Mesendoderm (in vitro differentiated cells): ENCODE data around the gene TNFAIP2.

Source experiments
- DNase-seq: peaks from one replicate; pipeline ENCODE4 v3.0.0; 2013
- H2AK5ac ChIP-seq: 2 replicates; pipeline ENCODE4 v1.6.1; 2013; ENCODE audit warnings: low read length, inconsistent platforms
- H2BK120ac ChIP-seq: 2 replicates; pipeline ENCODE4 v1.6.1; 2013; ENCODE audit warnings: low read depth, mild to moderate bottlenecking, low read length, moderate library complexity, mixed read lengths
- H2BK15ac ChIP-seq: replicated peaks from 2 replicates; pipeline ENCODE4 v1.6.1; 2013; ENCODE audit warnings: low read depth, mild to moderate bottlenecking, moderate library complexity
- H2BK5ac ChIP-seq: 2 replicates; pipeline ENCODE4 v1.6.1; 2013; ENCODE audit warnings: low read length, inconsistent platforms
- H3K18ac ChIP-seq: 2 replicates; pipeline ENCODE4 v1.6.1; 2013; ENCODE audit warnings: mild to moderate bottlenecking, low read length, mixed read lengths
- H3K23ac ChIP-seq: one replicate; pipeline ENCODE4 v1.6.1; 2013; ENCODE audit warnings: low read length
- H3K27ac ChIP-seq: 2 replicates; pipeline ENCODE4 v1.5.1; 2013; ENCODE audit warnings: low read depth, mild to moderate bottlenecking, inconsistent platforms, low read length, moderate library complexity
- H3K27me3 ChIP-seq: 2 replicates; pipeline ENCODE4 v1.6.1; 2013; ENCODE audit warnings: low read length, control low read depth, mild to moderate bottlenecking, inconsistent platforms; ENCODE audit not compliant: insufficient read depth, poor library complexity
- H3K36me3 ChIP-seq: 2 replicates; pipeline ENCODE4 v1.6.1; 2013; ENCODE audit warnings: low read length, inconsistent platforms; ENCODE audit not compliant: control insufficient read depth, insufficient read depth
- H3K4ac ChIP-seq: one replicate; pipeline ENCODE4 v1.6.1; 2013; ENCODE audit warnings: low read depth, mild to moderate bottlenecking, low read length, moderate library complexity
- H3K4me1 ChIP-seq: 2 replicates; pipeline ENCODE4 v1.6.1; 2013; ENCODE audit warnings: low read depth, low read length, inconsistent platforms; ENCODE audit not compliant: control insufficient read depth
- H3K4me2 ChIP-seq: 2 replicates; pipeline ENCODE4 v1.6.1; 2013; ENCODE audit warnings: low read length
- H3K4me3 ChIP-seq: 2 replicates; pipeline ENCODE4 v1.5.1; 2013; ENCODE audit warnings: mild to moderate bottlenecking, low read length
- H3K56ac ChIP-seq: one replicate; pipeline ENCODE4 v1.6.1; 2013; ENCODE audit warnings: low read length
- H3K79me1 ChIP-seq: 2 replicates; pipeline ENCODE4 v1.6.1; 2013; ENCODE audit warnings: low read length, inconsistent platforms
- H3K79me2 ChIP-seq: 2 replicates; pipeline ENCODE4 v1.6.1; 2013; ENCODE audit warnings: mild to moderate bottlenecking, low read length; ENCODE audit not compliant: control insufficient read depth, insufficient read depth
- H3K9ac ChIP-seq: 2 replicates; pipeline ENCODE4 v1.6.1; 2013; ENCODE audit warnings: low read length, inconsistent platforms
- H4K5ac ChIP-seq: one replicate; pipeline ENCODE4 v1.6.1; 2013; ENCODE audit warnings: low read length
- H4K8ac ChIP-seq: one replicate; pipeline ENCODE4 v1.6.1; 2013; ENCODE audit warnings: low read depth, mild to moderate bottlenecking, control low read depth, low read length, moderate library complexity
- WGBS: extraction: QIAGEN DNeasy Blood & Tissue Kit; methylation state at CpG from one replicate; pipeline ENCODE4 v1.1.7; 2013; ENCODE audit warnings: low lambda C conversion rate, missing lambda C conversion rate; ENCODE audit not compliant: insufficient coverage; ENCODE audit errors: extremely low coverage; 5-methylcytosine and 5-hydroxymethylcytosine counted together

TNFAIP2 gene

GRCh38 chr14:103101257-103101962 is 21.9 kb upstream of the TNFAIP2 start:
- no peak for DNase-seq
- WGBS, result no CpG with 5 or more reads among the region's 11 CpGs

DNA sequence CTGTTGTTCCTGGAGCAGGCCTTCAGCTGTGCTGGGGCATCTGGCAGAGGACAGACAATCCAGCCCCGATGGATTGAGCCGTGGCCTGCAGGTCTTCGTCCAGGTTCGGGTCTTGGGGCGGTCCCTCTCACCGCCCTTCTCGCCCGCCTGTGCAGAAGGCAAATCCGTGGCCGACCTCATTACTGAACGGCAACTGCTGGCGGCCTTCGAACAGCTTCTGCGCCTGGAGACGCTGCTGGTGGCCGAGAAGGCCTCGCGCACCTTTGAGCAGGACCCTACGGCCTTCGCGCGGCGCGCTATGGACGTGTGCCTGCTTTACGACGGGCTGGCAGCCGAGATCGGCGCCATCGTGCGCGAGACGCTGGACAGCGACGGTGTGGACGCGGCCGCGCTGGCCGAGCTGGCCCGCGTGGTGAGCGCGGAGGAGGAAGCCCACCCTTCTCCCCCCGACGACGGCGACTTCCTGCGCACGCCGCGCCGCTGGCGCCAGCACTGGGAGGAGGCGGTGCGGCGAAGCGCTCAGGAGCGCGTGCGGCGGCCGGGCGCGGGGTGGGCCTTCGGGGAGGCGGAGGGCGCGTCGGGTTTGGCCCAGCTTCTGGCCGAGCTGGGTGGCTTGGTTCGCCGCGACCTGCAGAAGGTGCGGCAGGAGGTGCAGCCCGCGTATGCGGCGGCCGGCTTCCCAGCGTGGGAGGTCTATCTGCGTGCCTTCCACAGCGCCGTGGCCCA is 21.1 kb upstream of the TNFAIP2 start:
- no peak overlapping the region for H2BK15ac ChIP-seq
- no peak overlapping the region for H2AK5ac ChIP-seq
- H3K4me2 ChIP-seq, result no peak overlapping the region
- no peaks in the 10 kb centered on the region for H3K79me2 ChIP-seq
- peaks cover 2% of the 10 kb centered on the region for H3K4me1 ChIP-seq
- DNase-seq, result no peak
- no peak overlapping the region for H4K8ac ChIP-seq
- H3K4ac ChIP-seq, result no peak overlapping the region
- H3K4me3 ChIP-seq, result no peak overlapping the region
- no peak overlapping the region for H3K56ac ChIP-seq
- H4K5ac ChIP-seq, result no peak overlapping the region
- H3K79me1 ChIP-seq, result no peaks in the 10 kb centered on the region
- no peak overlapping the region for H3K27ac ChIP-seq
- H2BK120ac ChIP-seq, result no peak overlapping the region
- H3K18ac ChIP-seq, result no peak overlapping the region
- H2BK5ac ChIP-seq, result no peak overlapping the region
- no peak overlapping the region for H3K23ac ChIP-seq
- no peak overlapping the region for H3K9ac ChIP-seq
- no peaks in the 10 kb centered on the region for H3K36me3 ChIP-seq
- no CpG with 5 or more reads among the region's 85 CpGs for WGBS
- H3K27me3 ChIP-seq, result peaks cover 8% of the 10 kb centered on the region

More at GRCh38 chr14:103101257-103101962, 21.9 kb upstream of the TNFAIP2 start:
- H2AK5ac ChIP-seq, result no peak overlapping the region
- H2BK15ac ChIP-seq, result no peak overlapping the region
- H3K79me1 ChIP-seq, result no peaks in the 10 kb centered on the region
- H3K79me2 ChIP-seq, result no peaks in the 10 kb centered on the region
- H3K9ac ChIP-seq, result no peak overlapping the region
- no peak overlapping the region for H3K4ac ChIP-seq
- no peak overlapping the region for H2BK5ac ChIP-seq
- H4K8ac ChIP-seq, result no peak overlapping the region
- H2BK120ac ChIP-seq, result no peak overlapping the region
- H3K18ac ChIP-seq, result no peak overlapping the region
- H3K27ac ChIP-seq, result no peak overlapping the region
- H3K4me2 ChIP-seq, result no peak overlapping the region
- H3K36me3 ChIP-seq, result no peaks in the 10 kb centered on the region
- no peak overlapping the region for H4K5ac ChIP-seq
- H3K23ac ChIP-seq, result no peak overlapping the region
- H3K27me3 ChIP-seq, result peaks cover 8% of the 10 kb centered on the region
- no peak overlapping the region for H3K56ac ChIP-seq
- H3K4me3 ChIP-seq, result no peak overlapping the region
- peaks cover 2% of the 10 kb centered on the region for H3K4me1 ChIP-seq

DNA sequence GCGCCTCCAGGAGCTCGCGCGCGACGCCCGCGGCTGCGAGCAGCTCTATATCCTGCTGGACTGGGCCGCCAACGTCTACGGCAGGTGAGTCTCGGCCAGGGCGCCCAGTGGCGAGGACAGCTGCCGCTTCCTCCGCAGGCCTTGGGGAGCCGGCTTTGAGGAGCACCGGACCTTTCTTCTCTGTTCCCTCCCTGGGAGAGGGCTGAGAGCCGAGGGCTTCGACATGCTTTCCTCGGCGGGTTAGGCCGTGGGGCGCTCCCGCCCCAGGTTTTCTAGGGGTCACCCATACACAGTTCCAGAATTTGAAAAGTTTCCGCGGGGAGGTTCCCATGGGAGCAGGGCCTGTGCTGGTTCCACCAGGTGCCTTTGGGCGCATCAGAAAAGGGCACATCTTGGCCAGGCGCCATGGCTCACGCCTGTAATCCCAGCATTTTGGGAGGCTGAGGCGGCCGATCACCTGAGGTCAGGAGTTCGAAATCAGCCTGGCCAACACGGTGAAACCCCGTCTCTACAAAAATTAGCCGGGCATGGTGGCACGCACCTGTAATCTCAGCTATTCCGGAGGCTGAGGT is 20.5 kb upstream of the TNFAIP2 start:
- H2BK5ac ChIP-seq, result no peak overlapping the region

DNA sequence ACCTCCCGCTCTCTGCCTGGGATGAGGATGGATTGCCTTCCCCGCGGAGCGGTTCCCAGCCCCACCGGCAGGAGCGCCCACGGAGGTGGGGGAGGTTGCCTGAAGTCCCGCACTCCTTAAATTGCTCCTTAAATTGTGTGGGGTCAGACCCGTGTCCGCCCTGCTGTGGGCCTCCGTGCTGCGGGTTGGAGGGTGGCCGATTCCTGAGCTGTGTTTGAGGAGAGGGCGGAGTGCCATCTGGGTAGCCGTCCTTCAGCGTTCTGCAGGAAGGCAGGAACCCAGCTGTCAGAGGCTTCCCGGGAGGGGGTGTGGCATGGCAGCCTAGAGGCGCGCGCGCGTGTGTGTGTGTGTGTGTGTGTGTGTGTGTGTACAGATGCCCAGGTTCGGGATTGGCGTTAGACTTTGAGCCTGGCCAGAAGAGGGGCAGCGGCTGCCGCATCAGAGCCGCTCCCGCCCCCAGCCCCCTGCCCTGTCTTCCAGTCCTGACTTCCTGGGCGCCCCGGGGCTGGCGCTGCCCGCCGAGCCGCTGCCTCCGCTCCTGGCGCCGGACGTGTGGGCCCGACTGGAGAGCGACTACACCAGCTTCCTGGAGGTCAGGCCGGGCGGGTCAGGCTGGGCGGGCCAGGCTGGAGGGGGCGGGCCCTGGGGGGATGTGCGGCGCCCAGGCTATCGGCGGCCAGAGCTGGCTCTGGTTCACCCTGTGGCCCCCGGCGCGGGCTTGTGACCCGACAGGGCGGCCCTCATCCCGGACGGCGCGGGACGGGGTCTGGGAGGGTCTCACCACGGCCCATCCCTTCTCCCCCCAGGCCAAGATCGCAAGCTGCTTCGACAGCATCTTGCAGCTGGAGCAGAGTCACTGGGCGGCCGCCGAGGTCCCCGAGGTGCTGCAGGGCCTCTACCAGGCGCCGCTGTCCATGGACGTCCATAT is 19.5 kb upstream of the TNFAIP2 start:
- Histone ChIP-seq H2BK5ac (no peak overlapping the region), H3K9ac (no peak overlapping the region), H4K8ac (no peak overlapping the region), H2BK15ac (no peak overlapping the region), H3K79me2 (no peaks in the 10 kb centered on the region), H3K4me2 (no peak overlapping the region), H2AK5ac (no peak overlapping the region), H4K5ac (no peak overlapping the region), H3K36me3 (no peaks in the 10 kb centered on the region), H3K18ac (no peak overlapping the region), H3K4me1 (peaks cover 5% of the 10 kb centered on the region), H3K79me1 (no peaks in the 10 kb centered on the region), H3K4ac (no peak overlapping the region), H3K56ac (peak overlapping the region; percentile 15), H2BK120ac (no peak overlapping the region), H3K27me3 (peaks cover 8% of the 10 kb centered on the region), H3K27ac (no peak overlapping the region), H3K4me3 (no peak overlapping the region), H3K23ac (no peak overlapping the region)
- WGBS, result no CpG with 5 or more reads among the region's 68 CpGs
- DNase-seq, result no peak

More for the DNA sequence above, 20.5 kb upstream of the TNFAIP2 start:
- no peak overlapping the region for H3K27ac ChIP-seq
- H3K4me1 ChIP-seq, result peaks cover 2% of the 10 kb centered on the region
- H3K9ac ChIP-seq, result no peak overlapping the region
- no peak overlapping the region for H2AK5ac ChIP-seq
- no peak overlapping the region for H2BK120ac ChIP-seq
- DNase-seq, result no peak
- H3K4me3 ChIP-seq, result no peak overlapping the region
- H4K5ac ChIP-seq, result no peak overlapping the region
- no peak overlapping the region for H3K4me2 ChIP-seq
- peaks cover 8% of the 10 kb centered on the region for H3K27me3 ChIP-seq
- no peak overlapping the region for H4K8ac ChIP-seq
- H2BK15ac ChIP-seq, result no peak overlapping the region
- H3K18ac ChIP-seq, result no peak overlapping the region
- no CpG with 5 or more reads among the region's 39 CpGs for WGBS
- H3K23ac ChIP-seq, result peak overlapping the region; percentile 80
- no peak overlapping the region for H3K56ac ChIP-seq
- H3K79me1 ChIP-seq, result no peaks in the 10 kb centered on the region
- no peaks in the 10 kb centered on the region for H3K36me3 ChIP-seq
- no peaks in the 10 kb centered on the region for H3K79me2 ChIP-seq
- no peak overlapping the region for H3K4ac ChIP-seq

- H3K9ac ChIP-seq, result no peak overlapping the region
- WGBS, result no CpG with 5 or more reads among the region's 20 CpGs
- no peak overlapping the region for H4K8ac ChIP-seq
- H3K79me2 ChIP-seq, result no peaks in the 10 kb centered on the region
- no peaks in the 10 kb centered on the region for H3K79me1 ChIP-seq
- no peak overlapping the region for H2BK15ac ChIP-seq
- H4K5ac ChIP-seq, result no peak overlapping the region
- DNase-seq, result no peak
- H3K27ac ChIP-seq, result no peak overlapping the region
- no peak overlapping the region for H2BK5ac ChIP-seq
- peaks cover 3% of the 10 kb centered on the region for H3K4me1 ChIP-seq
- H3K18ac ChIP-seq, result no peak overlapping the region
- H3K4me3 ChIP-seq, result no peak overlapping the region
- no peak overlapping the region for H2AK5ac ChIP-seq
- H3K27me3 ChIP-seq, result peaks cover 8% of the 10 kb centered on the region
- no peak overlapping the region for H2BK120ac ChIP-seq
- no peak overlapping the region for H3K23ac ChIP-seq
- H3K36me3 ChIP-seq, result no peaks in the 10 kb centered on the region
- no peak overlapping the region for H3K56ac ChIP-seq
- no peak overlapping the region for H3K4ac ChIP-seq
- no peak overlapping the region for H3K4me2 ChIP-seq
Measured at GRCh38 chr14:103104389-103104653, 18.9 kb upstream of the TNFAIP2 start.
